ENCODE results near the gene PCDHGB4. TPM values are rescaled to one million over a fixed set of nuclear protein-coding genes. Genes with fewer than 3 reads are reported as not detected.

Gene PCDHGB4
- total and polyA plus RNA-seq, 2 of the 13 experiments (the other 11 are each of a cell fraction or from before 2014, with no cell fraction given) = 1.7 to 3.3 TPM

DNA sequence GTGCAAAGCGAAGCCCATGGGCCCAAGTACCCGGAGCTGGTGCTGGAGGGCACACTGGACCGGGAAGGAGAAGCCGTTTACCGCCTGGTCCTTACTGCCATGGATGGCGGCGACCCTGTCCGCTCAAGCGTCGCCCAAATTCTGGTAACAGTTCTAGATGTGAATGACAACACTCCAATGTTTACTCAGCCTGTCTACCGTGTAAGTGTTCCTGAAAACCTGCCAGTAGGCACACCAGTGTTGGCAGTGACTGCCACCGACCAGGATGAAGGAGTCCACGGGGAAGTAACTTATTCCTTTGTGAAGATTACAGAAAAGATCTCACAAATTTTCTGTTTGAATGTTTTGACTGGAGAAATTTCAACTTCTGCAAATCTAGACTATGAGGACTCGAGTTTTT, 12.9 kb upstream of the PCDHGB4 start:
- peaks cover 53% of the 10 kb centered on the region for H3K9me3 ChIP-seq (ENCODE audit: low read length)
- CTCF ChIA-PET (ENCODE audit: low intra/inter-chr PET ratio, low total read pairs) = no interaction called here
- TF ChIP-seq SRF (IDR thresholded peaks at IDR 0.05; ENCODE audit: low read depth, low read length) = no peak
- TF ChIP-seq, protein P1, sequence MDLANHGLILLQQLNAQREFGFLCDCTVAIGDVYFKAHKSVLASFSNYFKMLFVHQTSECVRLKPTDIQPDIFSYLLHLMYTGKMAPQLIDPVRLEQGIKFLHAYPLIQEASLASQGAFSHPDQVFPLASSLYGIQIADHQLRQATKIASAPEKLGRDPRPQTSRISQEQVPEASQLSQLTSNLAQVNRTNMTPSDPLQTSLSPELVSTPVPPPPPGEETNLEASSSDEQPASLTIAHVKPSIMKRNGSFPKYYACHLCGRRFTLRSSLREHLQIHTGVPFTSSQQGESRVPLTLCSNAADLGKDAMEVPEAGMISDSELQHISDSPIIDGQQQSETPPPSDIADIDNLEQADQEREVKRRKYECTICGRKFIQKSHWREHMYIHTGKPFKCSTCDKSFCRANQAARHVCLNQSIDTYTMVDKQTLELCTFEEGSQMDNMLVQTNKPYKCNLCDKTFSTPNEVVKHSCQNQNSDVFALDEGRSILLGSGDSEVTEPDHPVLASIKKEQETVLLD (CRISPR knock-in tag; IDR thresholded peaks at IDR 0.05; ENCODE audit: low read depth) = no peak
- TF ChIP-seq, protein P2, sequence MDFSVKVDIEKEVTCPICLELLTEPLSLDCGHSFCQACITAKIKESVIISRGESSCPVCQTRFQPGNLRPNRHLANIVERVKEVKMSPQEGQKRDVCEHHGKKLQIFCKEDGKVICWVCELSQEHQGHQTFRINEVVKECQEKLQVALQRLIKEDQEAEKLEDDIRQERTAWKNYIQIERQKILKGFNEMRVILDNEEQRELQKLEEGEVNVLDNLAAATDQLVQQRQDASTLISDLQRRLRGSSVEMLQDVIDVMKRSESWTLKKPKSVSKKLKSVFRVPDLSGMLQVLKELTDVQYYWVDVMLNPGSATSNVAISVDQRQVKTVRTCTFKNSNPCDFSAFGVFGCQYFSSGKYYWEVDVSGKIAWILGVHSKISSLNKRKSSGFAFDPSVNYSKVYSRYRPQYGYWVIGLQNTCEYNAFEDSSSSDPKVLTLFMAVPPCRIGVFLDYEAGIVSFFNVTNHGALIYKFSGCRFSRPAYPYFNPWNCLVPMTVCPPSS (IDR thresholded peaks at IDR 0.05) = no peak
- TF ChIP-seq ZFYVE20 (CRISPR knock-in tag; IDR thresholded peaks at IDR 0.05; ENCODE audit: borderline replicate concordance, low read depth) = no peak
- TF ChIP-seq PRPF4 (IDR thresholded peaks at IDR 0.05; ENCODE audit: low read depth, low read length, poor library complexity, severe bottlenecking) = no peak
- TF ChIP-seq ZNF367 (CRISPR knock-in tag; IDR thresholded peaks at IDR 0.05; ENCODE audit: borderline replicate concordance) = no peak
- TF ChIP-seq ARNT2 (CRISPR knock-in tag; IDR thresholded peaks at IDR 0.05; ENCODE audit: low read depth) = no peak
- no peak for TF ChIP-seq ZNF720 (CRISPR knock-in tag; IDR thresholded peaks at IDR 0.05)
- TF ChIP-seq TBL1XR1 (IDR thresholded peaks at IDR 0.05; ENCODE audit: borderline replicate concordance, low read length, partially characterized antibody) = no peak
- no peak for TF ChIP-seq DMAP1 (CRISPR knock-in tag; IDR thresholded peaks at IDR 0.05)
- no peak for TF ChIP-seq ZNF337 (CRISPR knock-in tag; IDR thresholded peaks at IDR 0.05; ENCODE audit: borderline replicate concordance, low read depth)
- TF ChIP-seq ZSCAN20 (CRISPR knock-in tag; IDR thresholded peaks at IDR 0.05; ENCODE audit: borderline replicate concordance) = no peak
- no peak for TF ChIP-seq CHCHD3 (CRISPR knock-in tag; IDR thresholded peaks at IDR 0.05)
- no peak for TF ChIP-seq TCF12 (IDR thresholded peaks at IDR 0.05)
- TF ChIP-seq TCF12 (CRISPR knock-in tag; IDR thresholded peaks at IDR 0.05) = no peak
- TF ChIP-seq HMG20B (CRISPR knock-in tag; conservative IDR thresholded peaks at IDR 0.05) = no peak
- no peak for TF ChIP-seq CBFB (CRISPR knock-in tag; IDR thresholded peaks at IDR 0.05)
- TF ChIP-seq, protein P3, sequence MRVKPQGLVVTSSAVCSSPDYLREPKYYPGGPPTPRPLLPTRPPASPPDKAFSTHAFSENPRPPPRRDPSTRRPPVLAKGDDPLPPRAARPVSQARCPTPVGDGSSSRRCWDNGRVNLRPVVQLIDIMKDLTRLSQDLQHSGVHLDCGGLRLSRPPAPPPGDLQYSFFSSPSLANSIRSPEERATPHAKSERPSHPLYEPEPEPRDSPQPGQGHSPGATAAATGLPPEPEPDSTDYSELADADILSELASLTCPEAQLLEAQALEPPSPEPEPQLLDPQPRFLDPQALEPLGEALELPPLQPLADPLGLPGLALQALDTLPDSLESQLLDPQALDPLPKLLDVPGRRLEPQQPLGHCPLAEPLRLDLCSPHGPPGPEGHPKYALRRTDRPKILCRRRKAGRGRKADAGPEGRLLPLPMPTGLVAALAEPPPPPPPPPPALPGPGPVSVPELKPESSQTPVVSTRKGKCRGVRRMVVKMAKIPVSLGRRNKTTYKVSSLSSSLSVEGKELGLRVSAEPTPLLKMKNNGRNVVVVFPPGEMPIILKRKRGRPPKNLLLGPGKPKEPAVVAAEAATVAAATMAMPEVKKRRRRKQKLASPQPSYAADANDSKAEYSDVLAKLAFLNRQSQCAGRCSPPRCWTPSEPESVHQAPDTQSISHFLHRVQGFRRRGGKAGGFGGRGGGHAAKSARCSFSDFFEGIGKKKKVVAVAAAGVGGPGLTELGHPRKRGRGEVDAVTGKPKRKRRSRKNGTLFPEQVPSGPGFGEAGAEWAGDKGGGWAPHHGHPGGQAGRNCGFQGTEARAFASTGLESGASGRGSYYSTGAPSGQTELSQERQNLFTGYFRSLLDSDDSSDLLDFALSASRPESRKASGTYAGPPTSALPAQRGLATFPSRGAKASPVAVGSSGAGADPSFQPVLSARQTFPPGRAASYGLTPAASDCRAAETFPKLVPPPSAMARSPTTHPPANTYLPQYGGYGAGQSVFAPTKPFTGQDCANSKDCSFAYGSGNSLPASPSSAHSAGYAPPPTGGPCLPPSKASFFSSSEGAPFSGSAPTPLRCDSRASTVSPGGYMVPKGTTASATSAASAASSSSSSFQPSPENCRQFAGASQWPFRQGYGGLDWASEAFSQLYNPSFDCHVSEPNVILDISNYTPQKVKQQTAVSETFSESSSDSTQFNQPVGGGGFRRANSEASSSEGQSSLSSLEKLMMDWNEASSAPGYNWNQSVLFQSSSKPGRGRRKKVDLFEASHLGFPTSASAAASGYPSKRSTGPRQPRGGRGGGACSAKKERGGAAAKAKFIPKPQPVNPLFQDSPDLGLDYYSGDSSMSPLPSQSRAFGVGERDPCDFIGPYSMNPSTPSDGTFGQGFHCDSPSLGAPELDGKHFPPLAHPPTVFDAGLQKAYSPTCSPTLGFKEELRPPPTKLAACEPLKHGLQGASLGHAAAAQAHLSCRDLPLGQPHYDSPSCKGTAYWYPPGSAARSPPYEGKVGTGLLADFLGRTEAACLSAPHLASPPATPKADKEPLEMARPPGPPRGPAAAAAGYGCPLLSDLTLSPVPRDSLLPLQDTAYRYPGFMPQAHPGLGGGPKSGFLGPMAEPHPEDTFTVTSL (CRISPR knock-in tag; IDR thresholded peaks at IDR 0.05; ENCODE audit: borderline replicate concordance) = no peak

More for the DNA sequence above, 12.9 kb upstream of the PCDHGB4 start:
- FAIRE-seq = no peak
- H3K79me2 ChIP-seq (ENCODE audit: insufficient read depth, low read length) = no peaks in the 10 kb centered on the region
- H3K4me1 ChIP-seq (ENCODE audit: insufficient read depth, low read length) = no peaks in the 10 kb centered on the region
- H3K9ac ChIP-seq (ENCODE audit: insufficient read depth, low read depth, low read length) = no peak overlapping the region
- H4K20me1 ChIP-seq (ENCODE audit: insufficient read depth, low read length) = no peaks in the 10 kb centered on the region
- no peak overlapping the region for H2AFZ ChIP-seq (ENCODE audit: low read length)
- WGBS (ENCODE audit: low lambda C conversion rate) = 32% methylated on average over 4 of the region's 14 CpGs
- no peak overlapping the region for H3K27ac ChIP-seq (ENCODE audit: extremely low read length, insufficient read depth, low read length)
- H3K36me3 ChIP-seq (replicated peaks in 1 of 2; ENCODE audit: control insufficient read depth in 1 of 2, insufficient read depth in 2 of 2, low read length in 2 of 2) = no peaks in the 10 kb centered on the region
- no peak overlapping the region for H3K4me3 ChIP-seq (replicated peaks in 1 of 3; ENCODE audit: insufficient read depth in 1 of 3, low read depth in 2 of 3, low read length in 3 of 3)
- ATAC-seq = no peak
- POLR2A ChIA-PET = no interaction called here
- no peaks in the 10 kb centered on the region for H3K27me3 ChIP-seq (ENCODE audit: control insufficient read depth in 1 of 2, insufficient read depth in 2 of 2, low read length in 2 of 2)
- intact Hi-C loops (cut with micrococcal nuclease; ENCODE audit: unreplicated experiment) (no loop called here), in situ Hi-C loops (cut with HindIII; ENCODE audit: extremely low pct_ligation_motif_present, low pct_unique_long_range_greater_than_20kb) (no loop called here)
- BruUV-seq (replicated peaks) = no TSS peak
- no peak for DNase-seq (ENCODE audit: low spot score)
- no peak overlapping the region for H3K4me2 ChIP-seq (ENCODE audit: low read depth, low read length)

Data from HepG2 (cell line).